Fibroblast of pulmonary artery (primary cell): ENCODE measurements around the gene PLA2G12B.

Experiments
- DNase-seq: peaks from one replicate; pipeline ENCODE4 v3.0.0-alpha.2; 2010; ENCODE audit warnings: low read depth
- H3K4me3 ChIP-seq: replicated peaks from 2 replicates; pipeline ENCODE4 v1.5.1; 2011; ENCODE audit warnings: low read depth, mild to moderate bottlenecking, control low read depth, low read length, moderate library complexity
- CTCF ChIP-seq: IDR thresholded peaks from 2 replicates; pipeline ENCODE4 v1.5.1; 2011; ENCODE audit warnings: mild to moderate bottlenecking, control low read depth, low read length, inconsistent platforms; ENCODE audit errors: missing control alignments

Gene PLA2G12B

GRCh38 chr10:72889391-72889831, 65.2 kb downstream of the PLA2G12B start:
- no peak overlapping the region for H3K4me3 ChIP-seq
- peak; percentile 65 for DNase-seq
- TF ChIP-seq CTCF = no peak

GRCh38 chr10:72888151-72888638, 66.4 kb downstream of the PLA2G12B start:
- TF ChIP-seq CTCF = no peak
- DNase-seq = no peak
- no peak overlapping the region for H3K4me3 ChIP-seq

GRCh38 chr10:72887043-72887442, 67.6 kb downstream of the PLA2G12B start:
- no peak for TF ChIP-seq CTCF
- no peak overlapping the region for H3K4me3 ChIP-seq

GRCh38 chr10:72886621-72887020, 68.0 kb downstream of the PLA2G12B start:
- TF ChIP-seq CTCF = no peak
- peak; percentile 10 for DNase-seq
- no peak overlapping the region for H3K4me3 ChIP-seq

More at GRCh38 chr10:72887043-72887442, 67.6 kb downstream of the PLA2G12B start:
- DNase-seq = peak; percentile 26

GRCh38 chr10:72885953-72886352, 68.7 kb downstream of the PLA2G12B start:
- TF ChIP-seq CTCF = no peak
- no peak for DNase-seq
- H3K4me3 ChIP-seq = no peak overlapping the region
